ENCODE results near the gene RNF146. TPM values are rescaled to one million over a fixed set of nuclear protein-coding genes. Genes with fewer than 3 reads are reported as not detected.

Gene RNF146
- polyA plus RNA-seq, 1 donor from 2014 or later = 244 TPM

- TF ChIP-seq POLR2AphosphoS5 (IDR thresholded peaks at IDR 0.05) = no peak
- no peak for TF ChIP-seq CTCF (IDR thresholded peaks at IDR 0.05; ENCODE audit: poor library complexity, severe bottlenecking)
- TF ChIP-seq MXI1 (conservative IDR thresholded peaks at IDR 0.05; ENCODE audit: poor library complexity, severe bottlenecking) = no peak
- TF ChIP-seq TAF1 (IDR thresholded peaks at IDR 0.05; ENCODE audit: low read depth) = no peak
- TF ChIP-seq EP300 (conservative IDR thresholded peaks at IDR 0.05; ENCODE audit: poor library complexity, severe bottlenecking) = no peak
- TF ChIP-seq EZH2 (IDR thresholded peaks at IDR 0.05; ENCODE audit: borderline replicate concordance, insufficient read depth, low read length, poor library complexity, severe bottlenecking) = no peak
- TF ChIP-seq SMC3 (conservative IDR thresholded peaks at IDR 0.05; ENCODE audit: poor library complexity) = no peak
- TF ChIP-seq RAD21 (conservative IDR thresholded peaks at IDR 0.05) = no peak
- no peak for TF ChIP-seq REST (IDR thresholded peaks at IDR 0.05; ENCODE audit: borderline replicate concordance)
- no peak overlapping the region for H2AFZ ChIP-seq (ENCODE audit: low read depth, low read length)
- H3K9me3 ChIP-seq (ENCODE audit: low read length) = no peaks in the 10 kb centered on the region
- no peaks in the 10 kb centered on the region for H3F3A ChIP-seq (ENCODE audit: insufficient read depth, low read length, poor library complexity, severe bottlenecking)
- H3K36me3 ChIP-seq (ENCODE audit: insufficient read depth, low read length) = no peaks in the 10 kb centered on the region
- H3K9me2 ChIP-seq (ENCODE audit: insufficient read depth, low read length) = no peaks in the 10 kb centered on the region
- peaks cover 60% of the 10 kb centered on the region for H3K79me2 ChIP-seq (replicated peaks; ENCODE audit: insufficient read depth, low read length)
- H3K27ac ChIP-seq (ENCODE audit: low read length) = no peak overlapping the region
- no peaks in the 10 kb centered on the region for H3K27me3 ChIP-seq (ENCODE audit: insufficient read depth, low read depth, low read length)
- no peak overlapping the region for H3K9ac ChIP-seq (ENCODE audit: low read length)
- H4K20me1 ChIP-seq (ENCODE audit: insufficient read depth) = no peaks in the 10 kb centered on the region
- H3K4me3 ChIP-seq (ENCODE audit: low read length) = no peak overlapping the region
- no peak overlapping the region for H3K4me2 ChIP-seq (ENCODE audit: low read length)
These were observed 11.5 kb downstream of the RNF146 start for GRCh38 chr6:127277878-127278843.

- peaks cover 44% of the 10 kb centered on the region for H3K79me2 ChIP-seq (replicated peaks; ENCODE audit: insufficient read depth, low read length)
- H3K9ac ChIP-seq (ENCODE audit: low read length) = no peak overlapping the region
- H3F3A ChIP-seq (ENCODE audit: insufficient read depth, low read length, poor library complexity, severe bottlenecking) = no peaks in the 10 kb centered on the region
- no peak overlapping the region for H3K4me3 ChIP-seq (ENCODE audit: low read length)
- H3K36me3 ChIP-seq (ENCODE audit: insufficient read depth, low read length) = no peaks in the 10 kb centered on the region
- no peaks in the 10 kb centered on the region for H3K9me3 ChIP-seq (ENCODE audit: low read length)
- no peaks in the 10 kb centered on the region for H3K9me2 ChIP-seq (ENCODE audit: insufficient read depth, low read length)
- no peaks in the 10 kb centered on the region for H4K20me1 ChIP-seq (ENCODE audit: insufficient read depth)
- no peak overlapping the region for H3K4me2 ChIP-seq (ENCODE audit: low read length)
- H3K27ac ChIP-seq (ENCODE audit: low read length) = no peak overlapping the region
- TF ChIP-seq SMC3 (conservative IDR thresholded peaks at IDR 0.05; ENCODE audit: poor library complexity) = no peak
- TF ChIP-seq RAD21 (conservative IDR thresholded peaks at IDR 0.05) = no peak
- no peak for TF ChIP-seq CTCF (IDR thresholded peaks at IDR 0.05; ENCODE audit: poor library complexity, severe bottlenecking)
- no peak overlapping the region for H2AFZ ChIP-seq (ENCODE audit: low read depth, low read length)
- no peaks in the 10 kb centered on the region for H3K27me3 ChIP-seq (ENCODE audit: insufficient read depth, low read depth, low read length)
These were observed 13.2 kb downstream of the RNF146 start for GRCh38 chr6:127279815-127280214.
